DOHH2 (cell line): ENCODE data around the gene CASZ1.

Experiments
- CTCF ChIP-seq: fragments of 200-600 bp; sonication (generic); IDR thresholded peaks from one replicate; pipeline ENCODE4 v1.5.1; 2014; ENCODE audit warnings: antibody characterized with exemption, mild to moderate bottlenecking, low read depth, low read length; ENCODE audit not compliant: poor library complexity, severe bottlenecking
- EZH2phosphoT487 ChIP-seq: fragments of 200-600 bp; sonication (generic); IDR thresholded peaks from 2 replicates; pipeline ENCODE4 v1.6.1; 2017; ENCODE audit warnings: borderline replicate concordance, mild to moderate bottlenecking, antibody characterized with exemption, low read length, moderate library complexity, mixed read lengths

GRCh38 chr1:10659218-10659617 is 137.2 kb downstream of the CASZ1 start:
- TF ChIP-seq CTCF (no peak), EZH2phosphoT487 (no peak)
